HepG2 (cell line): ENCODE results near the gene KCNQ2.

Experiments used
- BHLHE40 ChIP-seq: IDR thresholded peaks from 2 replicates; pipeline ENCODE4 v1.6.1; 2011; ENCODE audit warnings: low read length, improper control_type of control experiment
- TARDBP ChIP-seq: sonication (generic); formaldehyde crosslinking; IDR thresholded peaks from 2 replicates; pipeline ENCODE4 v1.8.0; 2022; ENCODE audit warnings: mild to moderate bottlenecking, missing genetic modification reagents
- ZNF362 ChIP-seq: sonication (generic); formaldehyde crosslinking; IDR thresholded peaks from 2 replicates; pipeline ENCODE4 v1.4.0; 2020; ENCODE audit warnings: missing genetic modification reagents, mild to moderate bottlenecking, borderline replicate concordance

GRCh38 chr20:63371291-63371865 is 101.1 kb downstream of the KCNQ2 start:
- TF ChIP-seq ZNF362: no peak
- TF ChIP-seq BHLHE40: no peak
- TF ChIP-seq TARDBP (CRISPR knock-in tag): no peak
